A549 (cell line): ENCODE results near the gene NRTN. TPM values are rescaled to one million over a fixed set of nuclear protein-coding genes. Genes with fewer than 3 reads are reported as not detected.
A peak's percentile ranks its signal among the peaks of the same experiment; 100 is the strongest.

Experiments used
- ATAC-seq, 2 experiments: fragments of 200-7000 bp in 1 of 2; fragments of >200 bp in 1 of 2; cut with Nextera tagmentation in 1 of 2; cut with Tn5 transposase in 1 of 2; 3 replicates each; pipeline versions ENCODE4 v1.8.0 to v1.9.1; 2018 to 2020; ENCODE audit warnings: mild to moderate bottlenecking in 1 of 2, moderate library complexity in 1 of 2
- CTCF ChIA-PET: fragments of 300-600 bp; sonication (Branson Sonifier 250); formaldehyde crosslinking; extraction: SDS; loops from one replicate; lab custom pipeline; 2021; ENCODE audit warnings: antibody characterized with exemption, inconsistent platforms; lab: Yijun Ruan, JAX
- POLR2A ChIA-PET: fragments of 350-600 bp; formaldehyde crosslinking; extraction: SDS; loops from one replicate; lab custom pipeline; 2021; ENCODE audit warnings: antibody characterized with exemption, inconsistent platforms; lab: Yijun Ruan, JAX
- DNase-seq, 2 experiments: peaks; one replicate each; pipeline versions ENCODE4 v3.0.0 to v3.0.0-alpha.2; 2011 to 2016; ENCODE audit warnings: low read depth in 1 of 2, low spot score in 1 of 2
- FAIRE-seq: peaks from 2 replicates; lab custom pipeline; 2011; peaks lifted over from hg19 to GRCh38; lab: Jason Lieb, UNC
- H3K27ac ChIP-seq, 2 experiments: fragments of >200 bp; sonication (Bioruptor Twin); formaldehyde crosslinking; 3 replicates each; pipeline ENCODE4 v1.5.1; 2016 to 2017
- H3K4me1 ChIP-seq: fragments of >200 bp; sonication (Bioruptor Twin); formaldehyde crosslinking; 3 replicates; pipeline ENCODE4 v1.6.1; 2016
- H3K4me2 ChIP-seq: fragments of >200 bp; sonication (Bioruptor Twin); formaldehyde crosslinking; 3 replicates; pipeline ENCODE4 v1.6.1; 2016
- H3K4me3 ChIP-seq: fragments of >200 bp; sonication (Bioruptor Twin); formaldehyde crosslinking; 3 replicates; pipeline ENCODE4 v1.5.1; 2016
- H3K9me3 ChIP-seq: fragments of >200 bp; sonication (Bioruptor Twin); formaldehyde crosslinking; 3 replicates; pipeline ENCODE4 v1.6.1; 2016
- CTCF ChIP-seq: fragments of >200 bp; sonication (Bioruptor Twin); formaldehyde crosslinking; IDR thresholded peaks from 3 replicates; pipeline ENCODE4 v1.5.1; 2016
- EHMT2 ChIP-seq: fragments of 200-600 bp; sonication (generic); IDR thresholded peaks from 2 replicates; pipeline ENCODE4 v1.6.1; 2016; ENCODE audit warnings: antibody characterized with exemption, low read depth, mild to moderate bottlenecking, moderate library complexity
- EP300 ChIP-seq, 2 experiments: fragments of >200 bp; sonication (Bioruptor Twin); formaldehyde crosslinking; IDR thresholded peaks; 2 replicates in 1 of 2; 3 replicates in 1 of 2; pipeline ENCODE4 v1.6.1; 2016 to 2017
- ESRRA ChIP-seq: fragments of 150-350 bp; IDR thresholded peaks from 2 replicates; pipeline ENCODE4 v1.6.1; 2014; ENCODE audit warnings: mild to moderate bottlenecking, low read length, borderline replicate concordance
- HOXB13 ChIP-seq: fragments of 250-450 bp; sonication (Bioruptor Pico); IDR thresholded peaks from 2 replicates; pipeline ENCODE4 v1.5.0; 2020; ENCODE audit warnings: low read depth, mild to moderate bottlenecking, moderate library complexity
- JUN ChIP-seq, 2 experiments: fragments of >200 bp; sonication (Bioruptor Twin); formaldehyde crosslinking; IDR thresholded peaks; 2 replicates in 1 of 2; 3 replicates in 1 of 2; pipeline ENCODE4 v1.6.1; 2016 to 2017
- JUNB ChIP-seq: fragments of >200 bp; sonication (Bioruptor Twin); formaldehyde crosslinking; IDR thresholded peaks from 2 replicates; pipeline ENCODE4 v1.6.1; 2016
- MAFK ChIP-seq: fragments of 450-650 bp; IDR thresholded peaks from 2 replicates; pipeline ENCODE4 v1.6.1; 2014; ENCODE audit not compliant: partially characterized antibody
- MAX ChIP-seq: IDR thresholded peaks from 2 replicates; pipeline ENCODE4 v1.6.1; 2012
- PBX3 ChIP-seq: IDR thresholded peaks from 2 replicates; pipeline ENCODE4 v1.6.1; 2012
- PHF8 ChIP-seq: fragments of 200-600 bp; sonication (generic); IDR thresholded peaks from 2 replicates; pipeline ENCODE4 v1.6.1; 2016; ENCODE audit warnings: low read depth, mild to moderate bottlenecking, antibody characterized with exemption, moderate library complexity, borderline replicate concordance
- POLR2AphosphoS2 ChIP-seq: conservative IDR thresholded peaks from 2 replicates; pipeline ENCODE4 v1.6.1; 2012; ENCODE audit warnings: low read length, improper control_type of control experiment, inconsistent platforms
- RAD21 ChIP-seq, 2 experiments: fragments of >200 bp in 1 of 2; sonication (Bioruptor Twin) in 1 of 2; formaldehyde crosslinking in 1 of 2; IDR thresholded peaks in 1 of 2; conservative IDR thresholded peaks in 1 of 2; 2 replicates in 1 of 2; 3 replicates in 1 of 2; pipeline ENCODE4 v1.6.1; 2012 to 2018; ENCODE audit warnings: inconsistent platforms in 1 of 2
- RCOR1 ChIP-seq: fragments of 150-350 bp; IDR thresholded peaks from 2 replicates; pipeline ENCODE4 v1.6.1; 2014; ENCODE audit warnings: antibody characterized with exemption, low read length, low read depth
- RFX5 ChIP-seq: fragments of 450-650 bp; IDR thresholded peaks from 2 replicates; pipeline ENCODE4 v1.7.1; 2014; ENCODE audit warnings: antibody characterized with exemption, mild to moderate bottlenecking, moderate library complexity
- SMC3 ChIP-seq: fragments of >200 bp; sonication (Bioruptor Twin); formaldehyde crosslinking; IDR thresholded peaks from 3 replicates; pipeline ENCODE4 v1.6.1; 2018; ENCODE audit warnings: inconsistent platforms
- TP53 ChIP-seq: fragments of 250-450 bp; sonication (Bioruptor Pico); IDR thresholded peaks from 2 replicates; pipeline ENCODE4 v1.5.0; 2021; ENCODE audit warnings: mild to moderate bottlenecking, moderate library complexity
- USF2 ChIP-seq: fragments of 450-650 bp; IDR thresholded peaks from 2 replicates; pipeline ENCODE4 v1.6.1; 2014; ENCODE audit warnings: antibody characterized with exemption
- WGBS: methylation state at CpG from one replicate; pipeline ENCODE4 v1.1.6; 2017; ENCODE audit errors: missing lambda C conversion rate; 5-methylcytosine and 5-hydroxymethylcytosine counted together
- polyA plus RNA-seq, 4 experiments: library from polyadenylated mRNA; depleted of rRNA in 3 of 4; stranded (reverse); fragments of >200 nt; fragmentation: RNase III in 1 of 4; extraction: RNeasy Plus Mini Kit Qiagen cat#74134 plus additional on column Dnase treatment in 1 of 4; gene quantifications; 2 replicates in 3 of 4; 3 replicates in 1 of 4; pipeline ENCODE4 v1.2.3, GENCODE V29; 2011 to 2017

The NRTN gene
- polyA plus RNA-seq, 2 of the 4 experiments (the other 2 are of a cell fraction), result 0.32 to 0.61 TPM

- TF ChIP-seq EP300 (IDR thresholded peaks at IDR 0.05) (no peak), JUN (IDR thresholded peaks at IDR 0.05) (peak in 1 of 2 experiments; percentile 17; a peak in 1 of 5 replicates), POLR2AphosphoS2 (no peak), PHF8 (no peak), TP53 (CRISPR knock-in tag) (no peak), MAX (peak; percentile 87), EHMT2 (no peak), ESRRA (no peak), CTCF (peak; percentile 91), MAFK (no peak), PBX3 (no peak), RCOR1 (no peak), JUNB (no peak)
Measured at GRCh38 chr19:5803752-5804515, 933 bp upstream of the NRTN start (continued).

GRCh38 chr19:5805462-5806132 is 730 bp downstream of the NRTN start:
- peak; percentile 55 to 68; a peak in 5 of 6 replicates for ATAC-seq
- Histone ChIP-seq H3K9me3 (no peaks in the 10 kb centered on the region), H3K4me3 (peak overlapping the region; percentile 43)
- TF ChIP-seq RAD21 (conservative IDR thresholded peaks at IDR 0.05 in 1 of 2, IDR thresholded peaks at IDR 0.05 in 1 of 2), result peak; percentile 40 to 56
- peak; percentile 67 for TF ChIP-seq SMC3
- no peak for TF ChIP-seq HOXB13 (CRISPR knock-in tag)
- no peak for TF ChIP-seq EP300 (IDR thresholded peaks at IDR 0.05)
- peak; percentile 69 for TF ChIP-seq CTCF
- TF ChIP-seq USF2, result no peak
- TF ChIP-seq RFX5, result no peak
- TF ChIP-seq, all 56 proteins: peak for 3
- peak; percentile 62 to 81 for DNase-seq
- H3K27ac ChIP-seq, result peak overlapping the region; percentile 50 to 83
- H3K4me1 ChIP-seq, result peaks cover 17% of the 10 kb centered on the region; the same call in 2 of the 3 replicates
- CTCF ChIA-PET, result interaction anchor here (0.6 to 1.8 kb wide), 4 partner anchors 16 to 217 kb away, joined by 3 to 8 read pairs (median 4); partner anchors contain the start of gene VMAC
- POLR2A ChIA-PET, result no interaction called here
- H3K4me2 ChIP-seq, result peak overlapping the region; percentile 87
- FAIRE-seq, result no peak
- WGBS, result 2% methylated on average over 9 of the region's 46 CpGs
